GM23338 (cell line): Measurements from ENCODE around the gene OPALIN. TPM values are rescaled to one million over a fixed set of nuclear protein-coding genes. Genes with fewer than 3 reads are reported as not detected.

ENCODE experiments used
- ATAC-seq: fragments of 200-7000 bp; cut with Tn5 transposase; 3 replicates; pipeline ENCODE4 v1.9.1; 2020
- DNase-seq: peaks from one replicate; pipeline ENCODE4 v3.0.0-alpha.2; 2015; ENCODE audit warnings: low spot score
- H2AFZ ChIP-seq: fragments of 200-600 bp; sonication (generic); 2 replicates; pipeline ENCODE4 v1.8.0; 2016; ENCODE audit warnings: antibody characterized with exemption, mild to moderate bottlenecking, moderate library complexity
- H3F3A ChIP-seq: fragments of 200-600 bp; sonication (generic); replicated peaks from 2 replicates; pipeline ENCODE4 v1.8.0; 2017; ENCODE audit warnings: antibody characterized with exemption, mixed run types, low read depth
- H3K27ac ChIP-seq: fragments of 200-600 bp; sonication (generic); 2 replicates; pipeline ENCODE4 v1.6.1; 2016; ENCODE audit warnings: low read depth
- H3K27me3 ChIP-seq: fragments of 200-600 bp; sonication (generic); 2 replicates; pipeline ENCODE4 v1.8.0; 2016; ENCODE audit warnings: mild to moderate bottlenecking, mixed run types, moderate library complexity; ENCODE audit not compliant: insufficient read depth
- H3K36me3 ChIP-seq: fragments of 200-600 bp; sonication (generic); 2 replicates; pipeline ENCODE4 v1.8.0; 2016; ENCODE audit warnings: mild to moderate bottlenecking; ENCODE audit not compliant: insufficient read depth
- H3K4me1 ChIP-seq: fragments of 200-600 bp; sonication (generic); 2 replicates; pipeline ENCODE4 v1.8.0; 2016; ENCODE audit warnings: mild to moderate bottlenecking, moderate library complexity; ENCODE audit not compliant: insufficient read depth
- H3K4me2 ChIP-seq: fragments of 200-600 bp; sonication (generic); 2 replicates; pipeline ENCODE4 v1.7.1; 2017; ENCODE audit warnings: mixed run types
- H3K4me3 ChIP-seq: fragments of 200-600 bp; sonication (generic); 2 replicates; pipeline ENCODE4 v1.6.1; 2016; ENCODE audit warnings: mixed run types
- H3K79me2 ChIP-seq: fragments of 200-600 bp; sonication (generic); replicated peaks from 2 replicates; pipeline ENCODE4 v1.8.0; 2017; ENCODE audit warnings: mild to moderate bottlenecking; ENCODE audit not compliant: insufficient read depth
- H3K9me2 ChIP-seq: fragments of 200-600 bp; sonication (generic); 2 replicates; pipeline ENCODE4 v1.8.0; 2017; ENCODE audit not compliant: insufficient read depth
- H4K20me1 ChIP-seq: fragments of 200-600 bp; sonication (generic); replicated peaks from 2 replicates; pipeline ENCODE4 v1.8.0; 2017; ENCODE audit warnings: mild to moderate bottlenecking; ENCODE audit not compliant: insufficient read depth
- H3K27ac Mint-ChIP-seq: 2 replicates; pipeline ENCODE4 v1.8.0; 2020; ENCODE audit warnings: inconsistent platforms, mild to moderate bottlenecking, moderate library complexity, mixed read lengths
- H3K27me3 Mint-ChIP-seq: 3 replicates; pipeline ENCODE4 v1.8.0; 2022; ENCODE audit warnings: low read depth, mild to moderate bottlenecking, moderate library complexity, mixed read lengths, inconsistent platforms; ENCODE audit not compliant: insufficient read depth, poor library complexity
- H3K36me3 Mint-ChIP-seq: 3 replicates; pipeline ENCODE4 v1.8.0; 2021; ENCODE audit warnings: low read depth, mild to moderate bottlenecking, inconsistent platforms, moderate library complexity, mixed read lengths
- H3K4me1 Mint-ChIP-seq: 3 replicates; pipeline ENCODE4 v1.8.0; 2020; ENCODE audit warnings: mild to moderate bottlenecking, inconsistent platforms, mixed read lengths
- H3K4me3 Mint-ChIP-seq: 3 replicates; pipeline ENCODE4 v1.8.0; 2021; ENCODE audit warnings: moderate library complexity, mild to moderate bottlenecking, inconsistent platforms, mixed read lengths
- H3K9me3 Mint-ChIP-seq: 3 replicates; pipeline ENCODE4 v1.8.0; 2020; ENCODE audit warnings: moderate library complexity, mild to moderate bottlenecking, inconsistent platforms, mixed read lengths
- CREB1 ChIP-seq: fragments of 250-450 bp; sonication (Bioruptor Pico); IDR thresholded peaks from 2 replicates; pipeline ENCODE4 v1.5.0; 2020; ENCODE audit warnings: low read depth, mild to moderate bottlenecking, moderate library complexity
- EZH2 ChIP-seq: fragments of 200-600 bp; sonication (generic); IDR thresholded peaks from one replicate; pipeline ENCODE4 v1.8.0; 2017; ENCODE audit warnings: antibody characterized with exemption, mild to moderate bottlenecking, low read depth; ENCODE audit not compliant: unreplicated experiment
- EZH2phosphoT487 ChIP-seq: fragments of 200-600 bp; sonication (generic); IDR thresholded peaks from one replicate; pipeline ENCODE4 v1.8.1; 2018; ENCODE audit warnings: antibody characterized with exemption; ENCODE audit not compliant: unreplicated experiment
- JUNB ChIP-seq: IDR thresholded peaks from one replicate; pipeline ENCODE4 v1.6.1; 2016; ENCODE audit warnings: antibody characterized with exemption; ENCODE audit not compliant: unreplicated experiment
- NANOG ChIP-seq: IDR thresholded peaks from 2 replicates; pipeline ENCODE4 v1.6.1; 2016; ENCODE audit warnings: antibody characterized with exemption, borderline replicate concordance
- POLR2AphosphoS5 ChIP-seq: IDR thresholded peaks from 2 replicates; pipeline ENCODE4 v1.6.1; 2016; ENCODE audit warnings: antibody characterized with exemption, low read depth
- STAT1 ChIP-seq: IDR thresholded peaks from one replicate; pipeline ENCODE4 v1.6.1; 2016; ENCODE audit warnings: antibody characterized with exemption; ENCODE audit not compliant: unreplicated experiment
- ZNF114 ChIP-seq: fragments of 250-450 bp; sonication (Bioruptor Pico); IDR thresholded peaks from 2 replicates; pipeline ENCODE4 v1.5.0; 2020; ENCODE audit warnings: mild to moderate bottlenecking, moderate library complexity
- ZNF331 ChIP-seq: fragments of 250-450 bp; sonication (Bioruptor Pico); IDR thresholded peaks from 2 replicates; pipeline ENCODE4 v1.5.0; 2020; ENCODE audit warnings: low read depth, mild to moderate bottlenecking, moderate library complexity
- polyA plus RNA-seq: library from polyadenylated mRNA; unstranded; fragments of >200 nt; fragmentation: Nextera tagmentation; extraction: Ambion mirVana; gene quantifications from 2 replicates; pipeline ENCODE4 v1.2.1, GENCODE V29; 2016
- total RNA-seq: library from RNA; depleted of rRNA; stranded (reverse); fragments of >200 nt; shearing (Covaris generic); gene quantifications from 2 replicates; pipeline ENCODE4 v1.2.3, GENCODE V29; 2014
- TF ChIP-seq, protein P1 (sequence below): fragments of 250-450 bp; sonication (Bioruptor Pico); IDR thresholded peaks from 2 replicates; pipeline ENCODE4 v1.5.0; 2020; ENCODE audit warnings: mild to moderate bottlenecking, moderate library complexity
- TF ChIP-seq, protein P2 (sequence below), 2 experiments: fragments of 200-600 bp in 1 of 2; sonication (generic) in 1 of 2; conservative IDR thresholded peaks; 2 replicates each; pipeline versions ENCODE4 v1.5.1 to v1.6.1; 2016 to 2017; ENCODE audit warnings: antibody characterized with exemption in 2 of 2, low read depth in 2 of 2, mild to moderate bottlenecking in 2 of 2, moderate library complexity in 1 of 2
- TF ChIP-seq, protein P3 (sequence below): IDR thresholded peaks from one replicate; pipeline ENCODE4 v1.6.1; 2018; ENCODE audit warnings: antibody characterized with exemption; ENCODE audit not compliant: unreplicated experiment
- TF ChIP-seq, protein P4 (sequence below): IDR thresholded peaks from 2 replicates; pipeline ENCODE4 v1.6.1; 2016; ENCODE audit warnings: antibody characterized with exemption

OPALIN gene
- total and polyA plus RNA-seq, 2 experiments from 2014 or later = not detected

DNA sequence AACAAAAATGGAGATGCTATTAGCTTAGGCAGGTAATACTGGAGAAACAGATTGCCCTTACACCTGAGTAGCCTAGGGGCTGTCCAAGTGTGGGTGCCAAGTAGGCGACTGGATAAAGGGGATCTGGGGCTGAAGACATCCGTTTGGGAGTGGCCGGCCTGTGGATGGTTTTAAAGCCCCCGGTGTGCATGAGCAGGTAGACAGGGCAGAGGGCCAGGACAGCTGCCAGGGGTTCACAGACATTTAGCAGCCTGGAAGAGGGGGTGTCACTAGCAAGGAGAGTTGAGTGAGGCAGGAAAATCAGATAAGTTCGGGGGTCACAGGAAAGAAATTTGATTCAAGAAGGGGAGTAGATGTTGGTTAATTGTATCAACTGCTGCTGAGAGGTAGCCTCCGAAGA is 1.5 kb upstream of the OPALIN start (continued):
- TF ChIP-seq CREB1 (no peak), STAT1 (no peak)

DNA sequence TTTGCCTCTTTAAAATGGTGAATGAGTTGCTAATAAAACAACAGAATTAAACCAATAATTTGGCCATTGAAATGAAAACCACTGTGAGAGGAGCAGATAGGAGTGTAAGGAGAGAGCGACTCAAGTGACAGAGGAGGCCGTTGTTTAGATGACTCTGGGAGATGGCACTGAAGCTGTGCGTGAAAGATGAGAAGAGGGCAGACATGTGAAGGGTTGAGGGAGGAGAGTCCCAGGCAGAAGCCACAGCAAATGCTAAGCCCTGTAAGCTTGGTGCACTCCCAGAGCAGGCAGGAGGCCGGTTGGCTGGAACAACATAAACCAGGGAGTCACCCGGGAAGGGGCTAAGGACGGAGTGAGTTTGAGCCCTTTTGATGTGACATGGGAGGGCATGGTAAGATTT is 814 bp upstream of the OPALIN start:
- Mint-ChIP-seq H3K36me3 (no peaks in the 10 kb centered on the region), H3K4me1 (peaks cover 5% of the 10 kb centered on the region; the same call in 2 of the 3 replicates), H3K4me3 (no peak overlapping the region), H3K27me3 (peaks cover 8% of the 10 kb centered on the region), H3K27ac (no peak overlapping the region), H3K9me3 (no peaks in the 10 kb centered on the region)
- no peaks in the 10 kb centered on the region for H3K36me3 ChIP-seq
- H2AFZ ChIP-seq = no peak overlapping the region
- no peaks in the 10 kb centered on the region for H4K20me1 ChIP-seq
- no peaks in the 10 kb centered on the region for H3K27me3 ChIP-seq
- no peaks in the 10 kb centered on the region for H3K4me1 ChIP-seq
- peaks cover 3% of the 10 kb centered on the region; the same call in 1 of the 2 replicates for H3K9me2 ChIP-seq
- ATAC-seq (no peak), DNase-seq (no peak)
- TF ChIP-seq ZNF331 (no peak), ZNF114 (CRISPR knock-in tag) (no peak), EZH2 (no peak), CREB1 (no peak), STAT1 (no peak), JUNB (no peak), EZH2phosphoT487 (no peak), NANOG (no peak), POLR2AphosphoS5 (no peak)
- TF ChIP-seq, protein P1, sequence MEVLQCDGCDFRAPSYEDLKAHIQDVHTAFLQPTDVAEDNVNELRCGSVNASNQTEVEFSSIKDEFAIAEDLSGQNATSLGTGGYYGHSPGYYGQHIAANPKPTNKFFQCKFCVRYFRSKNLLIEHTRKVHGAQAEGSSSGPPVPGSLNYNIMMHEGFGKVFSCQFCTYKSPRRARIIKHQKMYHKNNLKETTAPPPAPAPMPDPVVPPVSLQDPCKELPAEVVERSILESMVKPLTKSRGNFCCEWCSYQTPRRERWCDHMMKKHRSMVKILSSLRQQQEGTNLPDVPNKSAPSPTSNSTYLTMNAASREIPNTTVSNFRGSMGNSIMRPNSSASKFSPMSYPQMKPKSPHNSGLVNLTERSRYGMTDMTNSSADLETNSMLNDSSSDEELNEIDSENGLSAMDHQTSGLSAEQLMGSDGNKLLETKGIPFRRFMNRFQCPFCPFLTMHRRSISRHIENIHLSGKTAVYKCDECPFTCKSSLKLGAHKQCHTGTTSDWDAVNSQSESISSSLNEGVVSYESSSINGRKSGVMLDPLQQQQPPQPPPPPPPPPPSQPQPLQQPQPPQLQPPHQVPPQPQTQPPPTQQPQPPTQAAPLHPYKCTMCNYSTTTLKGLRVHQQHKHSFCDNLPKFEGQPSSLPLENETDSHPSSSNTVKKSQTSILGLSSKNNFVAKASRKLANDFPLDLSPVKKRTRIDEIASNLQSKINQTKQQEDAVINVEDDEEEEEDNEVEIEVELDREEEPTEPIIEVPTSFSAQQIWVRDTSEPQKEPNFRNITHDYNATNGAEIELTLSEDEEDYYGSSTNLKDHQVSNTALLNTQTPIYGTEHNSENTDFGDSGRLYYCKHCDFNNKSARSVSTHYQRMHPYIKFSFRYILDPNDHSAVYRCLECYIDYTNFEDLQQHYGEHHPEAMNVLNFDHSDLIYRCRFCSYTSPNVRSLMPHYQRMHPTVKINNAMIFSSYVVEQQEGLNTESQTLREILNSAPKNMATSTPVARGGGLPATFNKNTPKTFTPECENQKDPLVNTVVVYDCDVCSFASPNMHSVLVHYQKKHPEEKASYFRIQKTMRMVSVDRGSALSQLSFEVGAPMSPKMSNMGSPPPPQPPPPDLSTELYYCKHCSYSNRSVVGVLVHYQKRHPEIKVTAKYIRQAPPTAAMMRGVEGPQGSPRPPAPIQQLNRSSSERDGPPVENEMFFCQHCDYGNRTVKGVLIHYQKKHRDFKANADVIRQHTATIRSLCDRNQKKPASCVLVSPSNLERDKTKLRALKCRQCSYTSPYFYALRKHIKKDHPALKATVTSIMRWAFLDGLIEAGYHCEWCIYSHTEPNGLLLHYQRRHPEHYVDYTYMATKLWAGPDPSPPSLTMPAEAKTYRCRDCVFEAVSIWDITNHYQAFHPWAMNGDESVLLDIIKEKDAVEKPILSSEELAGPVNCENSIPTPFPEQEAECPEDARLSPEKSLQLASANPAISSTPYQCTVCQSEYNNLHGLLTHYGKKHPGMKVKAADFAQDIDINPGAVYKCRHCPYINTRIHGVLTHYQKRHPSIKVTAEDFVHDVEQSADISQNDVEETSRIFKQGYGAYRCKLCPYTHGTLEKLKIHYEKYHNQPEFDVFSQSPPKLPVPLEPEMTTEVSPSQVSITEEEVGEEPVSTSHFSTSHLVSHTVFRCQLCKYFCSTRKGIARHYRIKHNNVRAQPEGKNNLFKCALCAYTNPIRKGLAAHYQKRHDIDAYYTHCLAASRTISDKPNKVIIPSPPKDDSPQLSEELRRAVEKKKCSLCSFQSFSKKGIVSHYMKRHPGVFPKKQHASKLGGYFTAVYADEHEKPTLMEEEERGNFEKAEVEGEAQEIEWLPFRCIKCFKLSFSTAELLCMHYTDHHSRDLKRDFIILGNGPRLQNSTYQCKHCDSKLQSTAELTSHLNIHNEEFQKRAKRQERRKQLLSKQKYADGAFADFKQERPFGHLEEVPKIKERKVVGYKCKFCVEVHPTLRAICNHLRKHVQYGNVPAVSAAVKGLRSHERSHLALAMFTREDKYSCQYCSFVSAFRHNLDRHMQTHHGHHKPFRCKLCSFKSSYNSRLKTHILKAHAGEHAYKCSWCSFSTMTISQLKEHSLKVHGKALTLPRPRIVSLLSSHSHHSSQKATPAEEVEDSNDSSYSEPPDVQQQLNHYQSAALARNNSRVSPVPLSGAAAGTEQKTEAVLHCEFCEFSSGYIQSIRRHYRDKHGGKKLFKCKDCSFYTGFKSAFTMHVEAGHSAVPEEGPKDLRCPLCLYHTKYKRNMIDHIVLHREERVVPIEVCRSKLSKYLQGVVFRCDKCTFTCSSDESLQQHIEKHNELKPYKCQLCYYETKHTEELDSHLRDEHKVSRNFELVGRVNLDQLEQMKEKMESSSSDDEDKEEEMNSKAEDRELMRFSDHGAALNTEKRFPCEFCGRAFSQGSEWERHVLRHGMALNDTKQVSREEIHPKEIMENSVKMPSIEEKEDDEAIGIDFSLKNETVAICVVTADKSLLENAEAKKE (CRISPR knock-in tag) = no peak
- TF ChIP-seq, protein P2, sequence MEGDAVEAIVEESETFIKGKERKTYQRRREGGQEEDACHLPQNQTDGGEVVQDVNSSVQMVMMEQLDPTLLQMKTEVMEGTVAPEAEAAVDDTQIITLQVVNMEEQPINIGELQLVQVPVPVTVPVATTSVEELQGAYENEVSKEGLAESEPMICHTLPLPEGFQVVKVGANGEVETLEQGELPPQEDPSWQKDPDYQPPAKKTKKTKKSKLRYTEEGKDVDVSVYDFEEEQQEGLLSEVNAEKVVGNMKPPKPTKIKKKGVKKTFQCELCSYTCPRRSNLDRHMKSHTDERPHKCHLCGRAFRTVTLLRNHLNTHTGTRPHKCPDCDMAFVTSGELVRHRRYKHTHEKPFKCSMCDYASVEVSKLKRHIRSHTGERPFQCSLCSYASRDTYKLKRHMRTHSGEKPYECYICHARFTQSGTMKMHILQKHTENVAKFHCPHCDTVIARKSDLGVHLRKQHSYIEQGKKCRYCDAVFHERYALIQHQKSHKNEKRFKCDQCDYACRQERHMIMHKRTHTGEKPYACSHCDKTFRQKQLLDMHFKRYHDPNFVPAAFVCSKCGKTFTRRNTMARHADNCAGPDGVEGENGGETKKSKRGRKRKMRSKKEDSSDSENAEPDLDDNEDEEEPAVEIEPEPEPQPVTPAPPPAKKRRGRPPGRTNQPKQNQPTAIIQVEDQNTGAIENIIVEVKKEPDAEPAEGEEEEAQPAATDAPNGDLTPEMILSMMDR (conservative IDR thresholded peaks at IDR 0.05; ENCODE audit: low read depth in 2 of 2) = no peak
- TF ChIP-seq, protein P3, sequence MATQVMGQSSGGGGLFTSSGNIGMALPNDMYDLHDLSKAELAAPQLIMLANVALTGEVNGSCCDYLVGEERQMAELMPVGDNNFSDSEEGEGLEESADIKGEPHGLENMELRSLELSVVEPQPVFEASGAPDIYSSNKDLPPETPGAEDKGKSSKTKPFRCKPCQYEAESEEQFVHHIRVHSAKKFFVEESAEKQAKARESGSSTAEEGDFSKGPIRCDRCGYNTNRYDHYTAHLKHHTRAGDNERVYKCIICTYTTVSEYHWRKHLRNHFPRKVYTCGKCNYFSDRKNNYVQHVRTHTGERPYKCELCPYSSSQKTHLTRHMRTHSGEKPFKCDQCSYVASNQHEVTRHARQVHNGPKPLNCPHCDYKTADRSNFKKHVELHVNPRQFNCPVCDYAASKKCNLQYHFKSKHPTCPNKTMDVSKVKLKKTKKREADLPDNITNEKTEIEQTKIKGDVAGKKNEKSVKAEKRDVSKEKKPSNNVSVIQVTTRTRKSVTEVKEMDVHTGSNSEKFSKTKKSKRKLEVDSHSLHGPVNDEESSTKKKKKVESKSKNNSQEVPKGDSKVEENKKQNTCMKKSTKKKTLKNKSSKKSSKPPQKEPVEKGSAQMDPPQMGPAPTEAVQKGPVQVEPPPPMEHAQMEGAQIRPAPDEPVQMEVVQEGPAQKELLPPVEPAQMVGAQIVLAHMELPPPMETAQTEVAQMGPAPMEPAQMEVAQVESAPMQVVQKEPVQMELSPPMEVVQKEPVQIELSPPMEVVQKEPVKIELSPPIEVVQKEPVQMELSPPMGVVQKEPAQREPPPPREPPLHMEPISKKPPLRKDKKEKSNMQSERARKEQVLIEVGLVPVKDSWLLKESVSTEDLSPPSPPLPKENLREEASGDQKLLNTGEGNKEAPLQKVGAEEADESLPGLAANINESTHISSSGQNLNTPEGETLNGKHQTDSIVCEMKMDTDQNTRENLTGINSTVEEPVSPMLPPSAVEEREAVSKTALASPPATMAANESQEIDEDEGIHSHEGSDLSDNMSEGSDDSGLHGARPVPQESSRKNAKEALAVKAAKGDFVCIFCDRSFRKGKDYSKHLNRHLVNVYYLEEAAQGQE = no peak
- TF ChIP-seq, protein P4, sequence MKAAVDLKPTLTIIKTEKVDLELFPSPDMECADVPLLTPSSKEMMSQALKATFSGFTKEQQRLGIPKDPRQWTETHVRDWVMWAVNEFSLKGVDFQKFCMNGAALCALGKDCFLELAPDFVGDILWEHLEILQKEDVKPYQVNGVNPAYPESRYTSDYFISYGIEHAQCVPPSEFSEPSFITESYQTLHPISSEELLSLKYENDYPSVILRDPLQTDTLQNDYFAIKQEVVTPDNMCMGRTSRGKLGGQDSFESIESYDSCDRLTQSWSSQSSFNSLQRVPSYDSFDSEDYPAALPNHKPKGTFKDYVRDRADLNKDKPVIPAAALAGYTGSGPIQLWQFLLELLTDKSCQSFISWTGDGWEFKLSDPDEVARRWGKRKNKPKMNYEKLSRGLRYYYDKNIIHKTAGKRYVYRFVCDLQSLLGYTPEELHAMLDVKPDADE = no peak
- H3K79me2 ChIP-seq = no peaks in the 10 kb centered on the region
- H3K27ac ChIP-seq = no peak overlapping the region
- no peaks in the 10 kb centered on the region for H3F3A ChIP-seq
- no peak overlapping the region for H3K4me3 ChIP-seq
- H3K4me2 ChIP-seq = no peak overlapping the region
